T-helper 9 cell (primary cell): ENCODE measurements around the gene DENND2D.

Experiments
- DNase-seq: peaks from one replicate; pipeline ENCODE4 v3.0.0-alpha.2; 2020

The DENND2D gene

GRCh38 chr1:111202707-111203623 lies 2.5 kb upstream of the DENND2D start:
- DNase-seq = no peak

GRCh38 chr1:111202366-111202706 lies 1.9 kb upstream of the DENND2D start:
- DNase-seq = no peak

DNA sequence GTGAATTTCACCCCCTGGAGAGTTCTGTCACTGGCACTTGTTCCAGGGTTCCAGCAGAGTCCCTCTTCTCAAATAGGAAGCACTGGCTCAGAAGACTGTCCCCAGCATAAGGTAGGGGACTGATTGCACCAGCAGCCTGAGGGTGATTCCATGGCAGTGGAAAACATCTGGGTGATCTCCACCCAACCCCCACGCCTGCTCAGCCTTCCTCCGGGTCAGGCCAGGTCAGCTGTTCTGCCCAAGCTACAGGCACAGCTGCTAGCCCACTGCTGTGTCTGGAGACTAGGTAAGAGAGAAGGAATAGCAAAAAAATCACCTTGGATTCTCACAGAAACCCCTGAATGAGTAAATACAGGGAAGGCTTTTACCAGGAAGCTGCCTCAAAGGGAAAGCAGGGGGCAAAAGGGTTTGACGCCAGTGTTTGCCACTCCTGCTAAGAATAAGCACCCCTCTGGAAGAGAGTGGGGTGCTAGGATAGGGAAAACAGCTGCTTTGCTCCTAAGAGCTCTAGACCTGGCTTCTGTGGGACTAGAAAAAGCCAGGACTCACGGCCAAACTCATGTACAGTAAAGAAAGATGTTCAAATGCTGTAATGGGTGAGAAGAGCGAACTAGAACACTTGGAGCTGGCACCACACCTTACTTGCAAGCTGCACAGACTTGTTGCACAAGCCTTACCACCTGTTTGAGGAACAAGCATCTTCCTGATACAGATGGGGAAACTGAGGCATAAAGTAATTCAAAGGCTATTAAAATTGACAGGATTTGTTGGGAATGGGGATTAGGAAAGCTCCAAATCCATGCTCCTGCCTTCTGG lies 1.0 kb upstream of the DENND2D start:
- DNase-seq = no peak

DNA sequence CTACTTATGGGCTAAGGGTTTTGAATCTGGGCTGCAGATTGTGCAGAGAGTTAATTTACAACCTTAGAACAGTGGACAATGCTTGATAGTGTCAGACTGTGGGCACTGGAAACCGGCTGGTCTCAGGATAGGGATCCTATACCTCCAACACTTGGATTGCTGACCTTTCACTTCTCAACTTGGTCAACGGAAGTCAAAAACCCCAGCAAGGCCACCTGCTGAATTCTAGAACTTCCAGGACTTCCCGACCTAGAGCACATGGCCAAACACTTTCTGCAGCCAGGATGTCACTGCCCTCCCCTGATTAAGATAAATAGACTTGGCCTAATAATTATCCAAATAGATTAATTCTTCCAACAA lies 336 bp upstream of the DENND2D start:
- no peak for DNase-seq

DNA sequence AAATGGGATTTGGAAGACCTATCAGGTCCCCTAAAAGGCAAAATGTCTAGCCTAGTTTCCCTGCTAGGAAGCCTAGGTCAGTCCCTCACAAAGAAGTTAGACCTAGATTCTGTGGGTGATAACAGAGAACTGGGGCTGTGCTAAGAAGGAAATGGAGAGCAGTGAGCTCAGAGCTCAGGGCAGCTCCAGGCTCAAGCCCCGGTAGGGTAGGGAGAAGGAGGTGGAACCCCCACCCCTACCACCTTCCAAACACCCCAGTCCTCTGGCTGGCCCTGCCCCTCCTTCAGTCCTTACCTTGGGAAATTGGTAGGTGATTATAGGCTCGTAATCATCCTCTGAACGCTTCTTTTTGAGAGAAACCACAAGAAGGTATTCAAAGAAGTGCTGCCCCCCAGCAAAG lies 1.1 kb downstream of the DENND2D start:
- no peak for DNase-seq

DNA sequence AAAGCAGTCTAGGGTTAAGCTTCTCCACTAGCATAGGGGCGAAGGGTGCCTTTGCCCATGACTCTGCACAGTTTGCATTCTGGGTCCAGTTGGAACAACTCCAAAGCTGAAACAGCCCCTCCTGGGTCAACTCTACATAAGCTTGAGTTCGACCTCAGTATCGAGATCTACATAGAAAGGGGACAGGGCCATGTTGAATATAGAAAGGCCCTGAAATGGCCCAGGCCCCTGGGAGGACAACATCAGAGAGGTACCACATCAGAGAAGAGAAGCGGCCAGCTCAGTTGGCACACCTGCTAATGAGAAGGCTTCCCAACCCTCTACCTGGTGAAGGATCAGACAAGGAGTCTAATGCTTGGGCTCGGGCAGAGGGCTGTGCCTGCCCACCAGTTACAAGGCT lies 1.6 kb downstream of the DENND2D start:
- DNase-seq = no peak

DNA sequence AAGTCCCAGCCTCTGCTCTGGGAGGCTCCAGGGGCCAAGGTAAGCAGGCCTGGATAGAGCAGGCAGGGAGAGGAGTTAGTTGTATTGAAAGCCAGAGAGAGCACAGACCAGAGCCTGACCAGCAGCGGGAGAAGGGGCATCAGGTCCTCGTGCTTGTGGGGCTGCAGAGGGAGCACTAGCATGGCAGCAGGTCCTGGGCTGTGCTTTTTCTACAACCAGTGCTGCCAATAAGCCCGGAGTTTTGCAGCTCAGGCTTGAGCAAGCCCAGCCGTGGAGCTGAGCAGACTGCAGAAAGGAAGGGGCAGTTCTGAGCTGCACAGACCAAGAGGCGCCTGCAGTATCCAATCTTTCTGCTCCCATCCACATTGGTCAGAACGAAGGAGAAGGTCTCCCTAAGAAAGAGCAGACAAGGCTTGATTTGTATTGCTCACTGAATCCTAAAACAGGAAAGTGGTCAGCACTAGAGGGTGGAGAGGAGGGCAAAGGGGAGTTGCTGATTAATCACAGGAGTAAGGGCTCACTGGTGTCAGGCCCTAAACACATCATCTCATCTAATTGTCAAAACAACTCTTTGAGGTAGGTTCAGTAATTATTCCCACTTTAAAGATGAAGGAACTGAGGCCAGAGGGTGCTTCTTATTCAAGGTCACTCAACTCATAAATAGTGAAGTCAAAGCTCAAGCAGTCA lies 2.7 kb downstream of the DENND2D start:
- peak; percentile 44 for DNase-seq

GRCh38 chr1:111196213-111196612 lies 4.2 kb downstream of the DENND2D start:
- DNase-seq = no peak

DNA sequence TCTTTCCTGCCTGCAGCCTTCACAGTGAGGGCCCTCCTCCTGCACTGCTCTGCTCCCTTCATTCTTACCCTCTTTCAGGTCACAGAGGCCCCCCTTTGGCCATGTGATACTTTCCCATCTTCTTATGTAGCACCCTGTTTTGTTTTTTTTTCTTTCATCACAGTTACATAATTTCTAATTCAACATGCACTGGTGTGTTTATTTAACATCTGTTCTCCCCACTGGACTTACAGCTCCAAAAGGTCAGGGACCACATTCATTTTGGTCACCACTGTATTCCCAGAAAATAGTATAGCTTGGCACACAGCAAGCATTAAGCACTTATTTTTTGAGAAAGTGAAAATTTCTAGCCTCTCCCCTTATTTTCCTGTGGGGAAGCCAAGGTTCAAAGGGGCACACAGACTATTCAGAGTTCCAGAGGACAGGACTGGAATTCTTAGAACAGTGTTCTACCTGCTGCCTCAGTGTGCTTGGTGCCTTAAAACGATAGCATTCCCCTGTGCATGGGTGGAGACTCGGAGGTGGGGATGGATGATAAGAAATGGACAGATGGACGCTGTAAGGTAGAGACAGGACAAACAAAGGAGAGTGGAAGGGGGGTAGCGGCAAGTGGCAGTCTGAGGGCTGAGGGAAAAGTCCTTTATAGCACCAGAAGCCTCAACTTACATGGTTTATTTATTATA lies 5.3 kb downstream of the DENND2D start:
- no peak for DNase-seq

DNA sequence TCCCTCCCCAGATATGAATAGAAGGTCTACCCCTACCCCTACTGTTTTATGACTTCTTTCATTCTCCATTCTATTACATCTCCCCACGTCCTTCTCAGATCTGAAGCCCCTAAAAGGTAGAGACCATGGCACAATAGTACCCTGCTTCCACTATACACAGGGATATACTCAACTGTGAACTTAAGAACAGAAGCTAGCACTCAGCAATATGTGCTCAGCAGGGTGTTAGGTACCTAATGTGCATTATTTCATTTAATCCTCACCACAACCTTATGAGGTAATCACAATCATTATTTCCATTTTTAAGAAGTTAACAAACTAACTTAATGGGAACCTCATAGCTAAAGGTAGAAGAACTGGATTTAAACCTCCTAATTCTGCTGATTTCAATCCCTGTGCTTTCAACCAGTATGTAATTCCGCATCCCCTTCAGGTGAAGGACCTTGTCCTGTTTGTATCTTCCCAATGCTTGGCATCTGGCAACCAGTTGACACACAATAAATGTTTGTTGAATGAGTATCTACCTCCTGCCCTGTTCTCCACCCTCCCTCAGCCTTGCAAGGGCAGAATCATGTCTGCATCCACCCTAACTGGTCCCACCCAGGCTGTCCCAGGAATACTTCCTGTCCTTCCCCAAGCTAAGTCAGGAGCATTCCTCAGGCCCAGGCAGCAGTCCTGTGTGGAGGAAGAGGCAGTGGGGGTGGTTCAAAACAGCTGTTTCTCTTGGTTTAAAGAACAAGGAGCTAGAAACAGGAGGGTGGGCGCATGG lies 6.5 kb downstream of the DENND2D start:
- no peak for DNase-seq

- DNase-seq = no peak
Observed at GRCh38 chr1:111192658-111193519, 7.6 kb downstream of the DENND2D start.

- no peak for DNase-seq
Observed at GRCh38 chr1:111192074-111192473, 8.4 kb downstream of the DENND2D start.

DNA sequence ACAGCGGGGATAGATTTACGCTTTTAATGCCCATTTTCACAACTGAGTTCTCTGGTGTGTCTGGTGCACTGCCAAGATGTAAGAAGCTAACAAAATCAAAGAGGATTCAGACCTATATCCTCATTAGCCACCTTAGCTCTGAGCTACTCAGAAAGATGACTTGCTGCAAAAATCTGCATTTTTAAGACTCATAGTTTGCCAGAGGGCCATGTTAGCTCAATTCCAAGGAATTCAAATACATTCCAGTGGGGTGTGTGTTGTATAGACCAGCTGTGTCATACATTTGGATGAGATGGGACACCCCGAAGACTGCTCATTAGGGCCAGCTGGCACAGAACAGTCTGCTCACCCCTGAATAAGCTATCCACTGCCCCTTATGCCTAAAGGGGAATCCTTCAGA lies 8.9 kb downstream of the DENND2D start:
- DNase-seq = no peak

DNA sequence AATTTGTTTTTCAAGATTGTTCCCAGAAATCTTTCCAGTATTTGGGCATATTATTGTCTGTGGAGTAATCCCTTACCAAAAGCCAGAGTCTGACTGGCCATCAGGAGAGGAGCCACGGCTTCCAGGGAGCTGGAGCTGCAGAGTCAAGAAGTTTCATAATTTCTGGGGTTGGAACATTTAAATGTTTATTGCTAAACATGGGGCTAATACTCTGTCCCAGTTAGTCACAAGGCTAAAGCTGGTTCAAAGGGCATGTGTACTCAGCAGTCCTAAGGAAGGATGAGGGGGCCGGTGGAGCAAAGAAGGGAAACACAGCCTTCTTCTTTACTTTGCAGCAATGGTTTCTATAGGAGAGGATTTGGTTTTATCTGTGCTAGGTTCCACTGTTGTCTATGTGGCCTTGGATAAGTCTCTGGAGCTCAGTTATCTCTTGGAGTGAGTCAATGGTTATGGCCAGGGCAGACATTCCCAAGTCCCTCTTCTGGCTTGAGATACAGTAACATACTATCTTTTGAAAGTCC lies 9.5 kb downstream of the DENND2D start:
- no peak for DNase-seq

DNA sequence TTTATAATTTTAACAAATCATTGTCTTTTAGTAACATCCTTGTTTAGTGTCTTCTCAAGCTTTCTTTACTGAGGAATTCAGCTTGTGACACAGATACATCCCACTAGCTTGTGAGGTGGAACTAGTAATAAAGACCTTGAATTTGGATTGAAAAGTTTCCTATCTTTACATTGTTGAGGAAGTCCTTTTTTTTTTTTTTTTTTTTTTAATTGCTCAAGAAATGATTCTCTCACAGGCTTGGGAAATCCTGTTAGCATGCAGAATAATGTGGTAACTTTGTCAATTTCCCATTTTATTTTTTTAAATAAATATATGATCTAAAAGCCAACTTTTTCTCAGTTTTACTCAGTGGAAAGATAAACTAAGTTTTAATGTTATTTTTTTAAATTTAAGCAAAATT lies 15.8 kb downstream of the DENND2D start:
- DNase-seq = no peak

DNA sequence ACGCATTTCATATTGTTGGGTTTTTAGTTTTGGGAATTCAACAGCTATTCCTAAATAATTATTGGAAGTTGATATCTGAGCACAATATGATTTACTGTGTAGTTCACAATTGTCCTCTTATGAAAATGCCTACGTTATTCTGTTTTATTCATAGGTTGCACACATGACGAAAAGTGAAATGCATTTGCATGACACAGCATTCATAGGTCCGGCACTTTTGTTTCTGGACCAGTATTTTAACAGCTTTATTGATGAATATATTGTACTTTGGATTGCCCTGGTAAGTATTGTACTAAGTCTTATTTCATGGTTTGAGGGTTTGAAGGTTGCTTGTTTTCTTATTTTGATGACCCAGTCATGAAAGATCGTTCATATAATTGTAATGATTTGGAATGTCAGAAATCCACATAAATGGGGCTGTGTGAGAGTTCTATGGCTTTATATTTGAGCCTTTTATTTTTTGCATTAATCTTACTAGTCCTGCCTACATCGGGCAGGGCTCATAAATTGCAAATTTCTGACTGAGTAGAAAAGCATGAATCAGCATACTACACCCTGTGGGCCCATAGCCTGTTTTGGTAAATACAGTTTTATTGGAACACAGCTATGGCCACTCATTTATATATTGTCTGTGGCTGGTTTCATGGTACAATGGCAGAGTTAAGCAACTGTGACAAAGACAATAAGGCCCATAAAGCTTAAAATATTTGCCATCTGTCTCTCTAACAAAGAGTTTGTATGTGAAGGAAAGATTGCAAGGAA lies 17.0 kb downstream of the DENND2D start:
- no peak for DNase-seq

GRCh38 chr1:111182052-111182451 lies 18.4 kb downstream of the DENND2D start:
- DNase-seq = no peak

DNA sequence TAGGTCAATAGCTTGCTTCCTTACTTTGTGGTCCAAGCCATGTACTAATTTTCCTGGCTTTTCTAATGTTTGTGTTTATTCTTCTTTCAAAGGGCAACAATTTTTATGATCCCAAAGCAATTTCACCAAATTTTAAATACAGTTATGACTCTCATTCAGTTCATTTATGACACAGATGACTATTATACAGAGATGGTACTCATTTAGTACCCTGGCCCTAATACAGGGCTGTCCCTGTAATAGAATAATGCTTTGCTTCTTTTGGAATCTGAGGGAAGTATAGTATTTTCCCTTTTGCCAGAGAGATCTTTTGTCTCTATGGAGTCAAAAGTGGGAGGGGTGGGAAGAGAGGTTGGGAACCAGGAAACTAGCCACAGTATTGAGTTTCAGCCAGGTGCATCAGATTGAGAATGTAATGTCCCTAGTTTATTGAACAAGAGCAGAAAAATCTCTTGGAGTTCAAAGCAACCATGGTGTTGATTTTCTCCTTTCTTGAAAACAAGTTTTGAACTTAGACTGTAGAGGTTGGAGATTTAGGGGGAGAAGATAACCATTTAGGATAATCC lies 20.4 kb downstream of the DENND2D start:
- no peak for DNase-seq

GRCh38 chr1:111176678-111177077 lies 23.8 kb downstream of the DENND2D start:
- no peak for DNase-seq

GRCh38 chr1:111175349-111175748 lies 25.1 kb downstream of the DENND2D start:
- no peak for DNase-seq
